Stomach (tissue), 4 donors: Measurements from ENCODE around the gene GRIK2.

Source experiments
- CTCF ChIP-seq, 7 experiments: fragments of 450-650 bp in 4 of 7; fragments of 200-600 bp in 3 of 7; sonication (generic) in 3 of 7; IDR thresholded peaks; one replicate each; pipeline ENCODE4 v1.5.1; 2016 to 2019; ENCODE audit warnings: antibody characterized with exemption in 7 of 7, control low read depth in 2 of 7, mild to moderate bottlenecking in 1 of 7
- EP300 ChIP-seq: sonication (generic); formaldehyde crosslinking; IDR thresholded peaks from one replicate; pipeline ENCODE4 v1.6.1; 2017; ENCODE audit warnings: antibody characterized with exemption
- POLR2A ChIP-seq, 4 donors: fragments of 450-650 bp; IDR thresholded peaks; one replicate each; pipeline ENCODE4 v1.6.1; 2016; ENCODE audit warnings: antibody characterized with exemption in 4 of 4, control low read depth in 2 of 4, mild to moderate bottlenecking in 1 of 4, moderate library complexity in 1 of 4
- POLR2AphosphoS5 ChIP-seq, 3 donors: sonication (generic); formaldehyde crosslinking; IDR thresholded peaks; one replicate each; pipeline ENCODE4 v1.6.1; 2016; ENCODE audit warnings: antibody characterized with exemption in 3 of 3

- TF ChIP-seq CTCF (IDR thresholded peaks at IDR 0.05) (no peak), EP300 (no peak), POLR2A (IDR thresholded peaks at IDR 0.05) (no peak), POLR2AphosphoS5 (IDR thresholded peaks at IDR 0.05) (no peak)
Observed at GRCh38 chr6:101365181-101365580, 28.3 kb upstream of the GRIK2 start.
